Retinal pigment epithelial cell (primary cell): ENCODE measurements around the gene TBC1D4.
"Not testable (repeated sequence)": the region's sequence is repeated elsewhere in the genome, so short reads cannot be mapped to it uniquely, and the experiment has no call there.

ENCODE experiments used
- DNase-seq: peaks from one replicate; pipeline ENCODE4 v3.0.0-alpha.2; 2010; ENCODE audit warnings: low read depth
- H3K4me3 ChIP-seq: 2 replicates; pipeline ENCODE4 v1.5.1; 2011; ENCODE audit warnings: mild to moderate bottlenecking, low read length, control low read depth, moderate library complexity
- TF ChIP-seq, protein P1 (sequence below): conservative IDR thresholded peaks from 2 replicates; pipeline ENCODE4 v1.5.1; 2011; ENCODE audit warnings: low read depth, low read length, control low read depth, inconsistent platforms

TBC1D4 gene

GRCh38 chr13:75250526-75251178, 231.3 kb downstream of the TBC1D4 start:
- TF ChIP-seq, protein P1, sequence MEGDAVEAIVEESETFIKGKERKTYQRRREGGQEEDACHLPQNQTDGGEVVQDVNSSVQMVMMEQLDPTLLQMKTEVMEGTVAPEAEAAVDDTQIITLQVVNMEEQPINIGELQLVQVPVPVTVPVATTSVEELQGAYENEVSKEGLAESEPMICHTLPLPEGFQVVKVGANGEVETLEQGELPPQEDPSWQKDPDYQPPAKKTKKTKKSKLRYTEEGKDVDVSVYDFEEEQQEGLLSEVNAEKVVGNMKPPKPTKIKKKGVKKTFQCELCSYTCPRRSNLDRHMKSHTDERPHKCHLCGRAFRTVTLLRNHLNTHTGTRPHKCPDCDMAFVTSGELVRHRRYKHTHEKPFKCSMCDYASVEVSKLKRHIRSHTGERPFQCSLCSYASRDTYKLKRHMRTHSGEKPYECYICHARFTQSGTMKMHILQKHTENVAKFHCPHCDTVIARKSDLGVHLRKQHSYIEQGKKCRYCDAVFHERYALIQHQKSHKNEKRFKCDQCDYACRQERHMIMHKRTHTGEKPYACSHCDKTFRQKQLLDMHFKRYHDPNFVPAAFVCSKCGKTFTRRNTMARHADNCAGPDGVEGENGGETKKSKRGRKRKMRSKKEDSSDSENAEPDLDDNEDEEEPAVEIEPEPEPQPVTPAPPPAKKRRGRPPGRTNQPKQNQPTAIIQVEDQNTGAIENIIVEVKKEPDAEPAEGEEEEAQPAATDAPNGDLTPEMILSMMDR = no peak
- peak; percentile 37 for DNase-seq
- no peak overlapping the region for H3K4me3 ChIP-seq

- not testable (repeated sequence) for H3K4me3 ChIP-seq, DNase-seq
Measured at GRCh38 chr13:75245578-75245977, 236.4 kb downstream of the TBC1D4 start.

DNA sequence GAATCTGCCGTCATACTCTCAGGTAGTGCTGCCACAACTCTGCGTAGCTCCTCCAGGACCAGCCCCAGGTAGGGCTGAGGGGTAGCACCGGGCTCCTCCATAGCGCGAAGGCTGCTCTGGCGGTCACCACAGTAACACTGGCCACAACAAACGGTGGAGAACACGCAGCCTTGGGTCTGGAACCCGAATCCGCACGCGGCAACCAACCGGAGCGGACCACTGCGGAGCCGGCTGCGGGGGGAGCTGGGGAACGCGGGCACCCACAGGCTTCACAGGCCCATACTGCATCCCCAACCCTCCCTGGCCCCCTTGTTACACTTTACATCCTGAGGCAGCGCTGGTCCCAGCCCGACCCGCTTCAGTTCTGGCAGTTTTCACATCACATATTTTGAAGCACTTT, 241.7 kb downstream of the TBC1D4 start:
- not testable (repeated sequence) for DNase-seq, H3K4me3 ChIP-seq

DNA sequence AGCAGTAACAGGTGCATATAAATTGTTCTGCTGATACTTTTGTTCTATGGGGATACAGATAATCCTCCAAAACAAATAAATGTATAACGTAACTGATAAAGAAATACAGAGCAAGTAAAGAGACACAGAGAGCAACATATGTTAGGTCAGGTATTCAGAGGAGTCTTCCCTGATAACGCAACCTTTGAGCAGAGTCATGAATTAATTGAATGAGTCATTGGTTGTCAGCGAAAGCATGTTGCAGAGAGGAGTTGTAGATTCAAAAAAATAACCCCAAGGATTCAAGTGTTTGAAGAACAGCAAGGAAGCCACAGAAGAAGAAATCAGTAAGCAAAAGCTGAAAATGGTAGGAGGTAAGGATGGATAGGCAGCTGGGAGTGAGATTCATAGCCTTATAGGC, 245.2 kb downstream of the TBC1D4 start:
- TF ChIP-seq, protein P1 = no peak
- DNase-seq = no peak
- H3K4me3 ChIP-seq = no peak overlapping the region
